OCI-M2 (cell line): ENCODE data around the gene PWWP2B.
"Not testable (repeated sequence)": the region's sequence is repeated elsewhere in the genome, so short reads cannot be mapped to it uniquely, and the experiment has no call there.

Experiments
- DNase-seq: peaks from one replicate; lab custom pipeline; 2025; ENCODE audit not compliant: unreplicated experiment; lab: John Stamatoyannopoulos, UW

PWWP2B gene

DNA sequence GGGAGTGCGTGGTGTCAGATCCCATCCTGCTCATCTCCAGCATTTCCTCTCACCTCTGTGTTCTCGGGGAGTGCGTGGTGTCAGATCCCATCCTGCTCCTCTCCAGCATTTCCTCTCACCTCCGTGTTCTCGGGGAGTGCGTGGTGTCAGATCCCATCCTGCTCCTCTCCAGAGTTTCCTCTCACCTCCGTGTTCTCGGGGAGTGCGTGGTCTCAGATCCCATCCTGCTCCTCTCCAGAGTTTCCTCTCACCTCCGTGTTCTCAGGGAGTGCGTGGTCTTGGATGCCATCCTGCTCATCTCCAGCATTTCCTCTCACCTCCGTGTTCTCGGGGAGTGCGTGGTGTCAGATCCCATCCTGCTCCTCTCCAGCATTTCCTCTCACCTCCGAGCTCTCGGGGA is 18.0 kb upstream of the PWWP2B start:
- DNase-seq: not testable (repeated sequence)

DNA sequence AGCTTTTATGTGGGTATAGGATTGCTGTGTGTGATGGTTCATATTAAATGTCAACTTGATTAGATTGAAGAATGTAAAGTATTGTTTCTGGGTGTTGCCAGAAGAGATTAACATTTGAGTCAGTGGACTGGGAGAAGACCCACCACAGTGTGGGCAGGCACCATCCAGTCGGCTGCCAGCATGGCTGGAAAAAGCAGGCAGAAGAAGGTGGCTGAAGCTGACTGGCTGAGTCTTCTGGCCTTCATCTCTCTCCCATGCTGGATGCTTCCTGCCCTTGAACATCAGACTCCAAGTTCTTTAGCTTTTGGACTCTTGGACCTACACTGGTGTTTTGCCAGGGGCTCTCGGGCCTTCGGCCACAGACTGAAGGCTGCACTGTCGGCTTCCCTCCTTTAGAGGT is 16.0 kb upstream of the PWWP2B start:
- not testable (repeated sequence) for DNase-seq

DNA sequence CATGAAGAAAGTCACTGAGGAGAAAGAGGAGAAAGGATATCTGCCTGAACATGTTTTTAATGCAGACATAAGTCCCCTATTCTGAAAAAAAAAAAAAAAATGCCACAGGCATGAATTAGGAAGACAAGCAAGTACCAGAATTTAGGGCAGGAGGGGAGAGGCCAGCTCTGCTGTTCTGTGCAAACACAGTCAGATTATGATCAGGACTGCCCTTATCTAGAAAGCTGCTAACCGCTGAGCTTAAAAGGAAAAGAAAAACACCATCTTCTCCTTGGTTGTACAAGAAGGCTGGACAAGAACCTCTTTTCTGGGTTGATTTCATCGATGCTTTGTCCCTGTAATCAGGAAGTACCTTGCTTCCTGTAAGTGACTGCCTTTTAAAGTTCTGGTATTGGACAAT is 15.3 kb upstream of the PWWP2B start:
- no peak for DNase-seq

DNA sequence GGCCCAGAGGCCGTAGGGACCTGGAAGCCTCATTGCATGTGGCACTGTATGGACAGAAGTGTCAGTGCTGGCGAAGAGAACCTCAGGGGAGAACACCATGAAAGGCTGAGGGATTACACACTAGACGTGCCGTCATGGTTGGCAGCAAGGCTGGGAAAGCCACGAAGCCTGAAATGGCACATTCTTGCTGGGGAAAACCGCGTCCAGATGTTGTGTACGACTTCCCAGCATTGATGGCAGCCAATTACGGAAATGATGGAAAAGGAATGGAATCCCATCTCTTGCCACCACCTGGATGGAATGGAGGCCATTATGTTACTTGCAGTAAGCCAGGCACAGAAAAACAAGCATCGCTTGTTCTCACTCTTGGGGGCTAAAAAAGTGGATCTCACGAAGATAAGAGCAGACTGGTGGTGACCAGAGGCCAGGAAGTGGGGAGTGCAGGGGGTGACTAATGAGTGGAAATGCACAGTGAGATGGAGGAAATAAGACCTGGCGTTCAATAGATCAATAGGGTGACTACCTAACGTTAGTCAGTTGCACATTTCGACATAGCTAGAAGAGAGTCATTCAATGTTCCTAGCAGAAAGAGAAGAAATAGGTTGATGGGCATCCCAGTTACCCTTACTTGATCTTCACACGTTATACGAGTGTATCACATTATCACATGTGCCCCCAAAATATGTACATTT is 14.6 kb upstream of the PWWP2B start:
- no peak for DNase-seq

DNA sequence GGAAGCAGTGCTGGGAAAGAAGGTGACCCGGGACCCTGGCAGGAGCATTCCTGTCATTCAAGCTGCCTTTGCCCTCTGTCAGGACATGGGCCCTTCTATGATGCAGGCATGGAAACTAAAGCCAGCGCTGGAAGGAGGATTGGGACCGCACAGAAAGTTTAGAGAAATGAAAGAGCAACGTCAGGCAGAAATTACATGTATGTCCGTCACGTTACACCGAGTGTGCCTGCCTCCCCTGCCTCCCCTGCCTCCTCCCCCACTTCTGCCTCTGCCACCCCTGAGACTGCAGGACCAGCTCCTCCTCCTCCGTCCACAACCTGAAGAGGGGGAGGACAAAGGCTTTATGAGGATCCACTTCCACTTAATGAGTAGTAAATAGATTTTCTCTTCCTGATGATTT is 13.9 kb upstream of the PWWP2B start:
- DNase-seq: no peak

DNA sequence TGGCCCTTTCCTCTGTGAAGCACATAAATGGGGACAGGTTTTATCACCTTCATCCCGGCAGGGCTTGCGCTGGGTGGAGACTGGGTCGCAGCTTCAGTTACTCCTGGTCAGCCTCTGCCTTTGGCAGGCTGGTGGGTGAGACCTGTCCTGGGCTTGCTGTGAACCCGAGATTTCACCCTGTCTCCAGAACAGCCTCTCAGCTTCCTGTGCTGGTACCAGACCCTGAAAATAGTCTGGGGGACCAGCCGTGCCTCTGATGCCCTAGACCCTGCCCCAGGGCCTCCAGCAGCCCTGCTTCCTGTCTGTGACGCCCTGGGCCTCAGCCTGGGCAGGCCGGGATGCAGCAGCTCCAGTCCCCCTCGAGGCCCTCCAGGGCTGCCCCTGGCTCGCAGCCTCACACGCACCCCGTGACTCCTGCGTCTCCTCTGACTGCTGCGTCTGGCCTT is 13.2 kb upstream of the PWWP2B start:
- no peak for DNase-seq

DNA sequence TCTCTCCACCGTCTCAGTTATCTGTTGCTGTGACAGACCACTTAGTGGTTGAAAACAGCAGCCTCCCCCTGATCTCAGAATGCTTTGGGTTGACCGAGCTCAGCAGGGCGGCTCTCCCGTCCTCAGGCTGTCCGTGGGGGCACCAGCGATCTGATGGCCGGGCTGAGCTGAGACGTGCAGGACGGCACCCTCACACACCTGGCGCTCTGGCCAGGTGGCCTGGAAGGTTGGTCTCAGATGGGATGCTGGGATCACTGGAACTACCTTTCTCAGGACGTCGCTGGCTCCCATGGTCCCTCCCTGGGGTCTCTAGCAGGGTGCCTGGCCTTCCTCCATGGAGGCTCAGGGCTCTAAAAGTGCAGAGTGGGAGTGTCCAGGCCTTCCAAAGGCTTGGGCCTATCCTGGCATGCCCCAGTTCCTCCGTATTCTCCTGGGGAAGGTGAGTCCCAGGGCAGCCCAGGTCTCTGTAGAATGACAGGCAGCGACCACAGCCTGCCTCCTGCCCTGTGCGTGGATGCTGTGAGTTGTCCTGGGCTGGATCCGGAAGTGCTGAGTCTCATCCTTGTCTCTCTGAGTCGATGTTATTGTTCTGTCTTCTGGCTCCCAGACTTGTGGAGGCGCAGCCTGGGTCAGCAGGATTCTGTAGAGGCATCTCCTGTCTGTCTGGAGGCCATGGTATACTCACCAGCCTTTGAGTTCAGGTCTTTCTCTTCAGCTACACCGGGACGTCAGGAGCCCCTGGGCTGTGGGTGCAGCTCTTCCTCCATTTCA is 12.2 kb upstream of the PWWP2B start:
- DNase-seq: no peak

DNA sequence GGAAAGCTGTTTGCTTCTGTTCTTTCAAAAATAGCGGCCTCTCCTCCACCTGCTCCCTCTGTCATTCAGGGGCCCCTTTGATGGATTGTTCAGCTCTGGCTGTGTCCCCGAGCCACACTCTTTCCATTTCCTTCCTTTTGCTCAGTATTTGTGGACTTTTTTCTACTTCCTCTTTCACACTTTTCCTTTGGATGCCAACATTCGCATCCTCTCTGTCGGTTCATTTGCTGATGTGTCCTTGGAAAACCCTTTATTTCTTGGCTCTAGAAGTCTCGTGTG is 11.7 kb upstream of the PWWP2B start:
- DNase-seq: no peak

DNA sequence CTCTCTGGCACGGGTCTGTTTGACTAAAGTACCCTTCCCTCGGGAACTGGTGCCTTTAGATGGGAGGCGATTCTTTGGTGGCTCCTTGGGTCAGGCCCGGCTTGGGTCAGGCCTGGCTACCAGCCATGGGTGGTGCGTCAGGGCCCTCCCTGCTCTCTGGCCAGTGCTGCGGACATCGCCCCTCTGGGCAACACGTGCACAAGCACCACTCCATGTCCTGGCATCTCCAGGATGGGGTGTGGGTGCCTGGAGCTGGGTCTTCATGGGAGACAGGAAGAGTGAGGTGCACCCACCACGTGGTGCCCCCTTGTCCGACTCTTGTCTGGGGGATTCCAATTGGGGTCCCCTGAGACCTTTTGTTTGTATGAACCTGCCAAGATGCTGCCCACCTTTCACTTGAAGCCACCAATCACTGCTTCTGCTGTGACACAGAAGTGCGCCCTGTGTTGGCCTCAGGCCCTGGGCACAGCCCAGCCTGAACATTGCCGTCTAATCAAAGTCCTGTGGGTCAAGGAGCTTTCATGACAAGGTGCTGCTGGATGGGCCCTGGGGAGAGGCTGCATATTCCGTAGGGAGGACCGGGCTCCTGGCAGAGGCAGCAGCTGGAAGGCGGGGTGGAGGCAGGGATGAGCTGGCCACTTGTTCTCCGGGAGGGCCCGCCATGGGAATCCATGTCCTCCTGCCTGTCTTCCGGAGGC is 11.1 kb upstream of the PWWP2B start:
- DNase-seq: no peak

DNA sequence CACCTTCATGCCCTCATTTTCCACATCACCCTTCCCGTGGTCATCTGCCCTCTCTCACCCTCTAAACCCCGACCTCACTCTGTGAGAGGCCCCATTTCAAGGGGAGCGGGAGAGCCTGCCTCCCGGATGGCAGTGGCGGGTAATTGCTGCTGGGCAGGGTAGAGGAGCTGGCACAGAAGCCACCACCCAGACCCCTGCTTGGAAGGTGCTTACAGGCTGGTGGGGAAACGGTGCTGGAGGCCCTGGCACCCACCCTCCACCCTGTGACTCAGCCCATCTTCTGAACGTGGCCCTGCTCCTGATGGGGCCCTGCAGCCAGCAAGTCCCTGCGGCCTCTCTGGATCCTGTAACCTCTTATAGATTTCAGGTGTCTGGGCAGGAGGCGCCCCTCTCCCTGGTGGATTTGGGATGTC is 10.6 kb upstream of the PWWP2B start:
- DNase-seq: no peak

DNA sequence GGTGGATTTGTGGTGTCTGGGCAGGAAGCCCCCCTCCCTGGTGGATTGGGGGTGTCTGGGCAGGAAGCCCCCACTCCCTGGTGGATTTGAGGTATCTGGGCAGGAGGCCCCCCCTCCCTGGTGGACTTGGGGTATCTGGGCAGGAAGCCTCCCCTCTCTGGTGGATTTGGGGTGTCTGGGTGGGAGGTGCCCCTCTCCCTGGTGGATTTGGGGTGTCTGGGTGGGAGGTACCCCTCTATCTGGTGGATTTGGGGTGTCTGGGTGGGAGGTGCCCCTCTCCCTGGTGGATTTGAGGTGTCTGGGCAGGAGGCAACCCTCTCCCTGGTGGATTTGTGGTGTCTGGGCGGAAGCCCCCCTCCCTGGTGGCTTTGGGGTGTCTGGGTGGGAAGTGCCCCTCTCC is 10.1 kb upstream of the PWWP2B start:
- DNase-seq: not testable (repeated sequence)

DNA sequence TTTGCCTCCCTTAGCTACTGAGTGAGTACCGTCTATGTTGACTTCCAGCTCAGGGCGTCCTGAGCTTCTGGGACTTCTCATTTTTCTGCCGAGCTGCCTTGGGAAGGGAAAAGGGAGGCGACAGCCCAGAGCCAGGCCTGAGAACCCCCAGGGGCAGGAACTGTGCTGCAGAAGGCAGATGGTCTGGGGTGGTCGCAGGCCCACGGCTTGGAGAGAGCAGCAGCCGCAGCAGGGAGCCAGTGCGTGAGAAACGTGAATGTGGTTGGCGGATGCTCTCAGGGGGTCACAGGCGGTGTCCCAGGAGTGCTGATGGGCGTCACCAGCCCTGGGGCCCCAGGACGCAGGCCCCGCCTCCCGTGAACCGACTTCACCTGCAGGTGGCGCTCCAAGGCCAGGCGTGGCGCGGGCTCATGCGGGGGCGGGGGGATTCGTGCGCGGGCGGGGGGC is 9.2 kb upstream of the PWWP2B start:
- no peak for DNase-seq

DNA sequence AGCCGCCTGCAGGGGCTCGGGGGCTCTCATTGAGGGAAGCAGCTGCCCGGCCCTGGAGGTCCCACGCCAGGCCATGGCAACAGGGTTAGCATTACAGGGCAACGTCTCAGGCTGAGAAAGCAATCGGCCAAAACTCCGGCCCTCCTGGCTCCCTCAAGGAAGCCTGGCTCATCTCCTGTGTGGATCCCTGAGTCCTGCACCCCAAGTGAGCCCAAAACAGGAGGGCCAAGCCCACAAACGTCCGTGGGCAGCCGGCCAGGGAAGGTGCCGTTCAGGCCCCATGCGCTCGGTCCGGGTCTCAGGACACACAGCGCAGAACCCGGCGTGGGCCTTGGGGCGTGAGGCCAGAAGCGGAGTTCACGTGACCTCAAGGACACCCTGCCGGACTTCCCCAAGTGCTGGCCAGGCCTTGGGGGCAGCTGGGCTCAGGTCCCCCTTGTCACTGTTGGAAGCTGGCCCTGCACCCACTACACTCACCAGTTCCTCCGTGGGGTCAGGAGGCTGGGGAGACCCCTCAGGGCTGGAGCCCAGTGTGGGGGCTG is 8.0 kb upstream of the PWWP2B start:
- DNase-seq: no peak

DNA sequence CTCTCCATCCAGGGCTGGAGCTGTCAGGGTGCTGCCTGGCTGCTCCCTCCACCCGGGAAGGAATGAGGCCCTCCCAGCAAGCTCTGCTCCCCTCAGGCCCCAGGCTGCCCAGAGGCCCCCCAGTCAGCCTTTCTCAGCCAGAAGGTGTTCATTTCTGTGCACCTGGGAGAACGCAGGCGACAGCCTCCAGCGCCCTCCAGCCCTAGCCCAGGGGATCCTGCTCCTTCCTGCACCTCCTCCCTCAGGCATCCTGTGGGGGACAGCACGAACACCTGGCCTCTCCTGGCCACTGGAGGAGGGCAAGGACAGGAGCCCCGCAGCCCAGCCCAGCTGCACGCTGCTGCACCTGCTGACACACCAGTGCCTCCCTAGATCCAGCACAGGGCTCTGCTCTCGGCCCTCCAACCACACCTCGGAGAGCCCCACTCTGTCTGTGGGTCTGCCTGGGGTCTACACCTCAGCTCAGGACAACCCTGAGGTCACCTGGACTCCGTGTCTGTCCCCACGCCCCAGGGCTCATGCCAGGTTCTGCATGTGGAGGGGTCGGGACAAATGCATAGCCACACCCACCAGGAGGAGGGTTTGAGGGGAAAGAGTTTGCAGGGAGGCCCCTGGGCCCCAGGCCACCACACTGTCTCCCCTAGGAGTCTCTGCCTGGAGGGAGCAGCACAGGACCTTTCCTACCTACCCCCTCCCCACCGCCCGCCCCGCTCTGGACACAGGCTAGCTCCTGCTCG is 7.4 kb upstream of the PWWP2B start:
- no peak for DNase-seq

DNA sequence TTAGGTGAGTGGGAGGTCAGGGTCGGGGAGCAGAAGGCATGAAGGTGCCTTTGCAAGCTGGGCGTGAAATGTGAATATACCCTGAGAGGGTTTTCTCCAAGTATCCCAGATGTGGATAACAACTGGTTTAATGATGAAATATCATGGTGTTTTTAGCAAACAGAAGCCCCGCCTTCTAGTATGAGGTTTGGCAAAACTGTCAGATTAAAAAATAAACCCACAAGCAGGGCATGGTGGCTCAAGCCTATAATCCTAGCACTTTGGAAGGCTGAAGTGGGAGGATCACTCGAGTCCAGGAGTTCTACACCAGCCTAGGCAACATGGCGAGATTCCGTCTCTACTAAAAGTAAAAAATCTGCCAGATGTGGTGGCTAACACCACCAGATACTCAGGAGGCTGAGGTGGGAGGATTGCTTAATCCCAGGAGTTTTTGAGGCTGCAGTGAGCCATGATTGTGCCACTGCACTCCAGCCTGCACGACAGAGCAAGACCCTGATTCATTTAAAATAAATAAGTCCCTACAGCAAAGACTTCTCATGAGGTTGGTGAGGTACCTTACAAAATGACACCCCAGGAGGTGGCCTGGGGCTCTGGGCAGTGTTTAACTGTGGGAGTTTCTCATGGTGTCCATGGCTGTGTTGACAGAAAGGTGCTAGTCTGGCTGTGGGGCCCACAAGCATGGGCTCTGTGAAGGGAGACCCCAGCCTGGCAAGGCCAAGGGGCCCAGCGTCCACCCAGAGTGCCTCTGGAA is 6.7 kb upstream of the PWWP2B start:
- DNase-seq: no peak

DNA sequence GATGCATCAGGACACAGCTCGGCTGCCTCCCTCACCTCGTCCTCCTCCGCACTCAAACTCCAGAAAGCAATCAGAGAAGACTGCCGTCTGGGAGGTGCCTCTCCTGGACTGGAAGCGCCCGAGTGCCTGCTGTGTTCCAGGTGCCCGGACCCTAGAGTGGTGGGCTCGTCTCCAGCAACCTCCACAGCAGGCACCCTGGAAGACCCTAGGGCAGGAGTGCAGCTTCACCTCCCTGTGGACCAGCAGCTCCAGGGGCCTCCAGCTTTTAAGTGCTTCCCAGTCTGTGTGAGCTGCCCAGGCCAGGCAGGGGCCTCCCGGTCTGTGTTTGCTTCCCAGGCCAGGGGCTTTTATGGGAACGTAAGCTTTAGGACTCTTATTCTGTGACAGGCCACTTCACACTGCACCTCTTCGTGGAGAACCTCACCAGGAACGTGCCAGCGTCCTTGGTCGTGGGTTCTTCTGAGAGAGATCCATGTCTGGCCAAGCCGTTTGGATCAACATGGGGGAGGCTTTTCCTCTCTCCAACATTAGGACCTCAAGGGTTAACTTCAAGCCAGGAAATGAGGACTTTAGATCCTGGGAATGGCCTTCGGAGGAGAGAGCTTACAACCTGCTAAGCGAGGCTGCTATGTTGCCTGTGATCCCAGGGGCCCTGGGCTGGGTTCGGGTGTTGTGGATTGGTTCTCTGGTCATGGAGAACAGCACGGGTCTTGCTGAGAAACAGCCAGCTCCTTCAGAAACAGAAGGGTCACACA is 5.9 kb upstream of the PWWP2B start:
- DNase-seq: no peak

DNA sequence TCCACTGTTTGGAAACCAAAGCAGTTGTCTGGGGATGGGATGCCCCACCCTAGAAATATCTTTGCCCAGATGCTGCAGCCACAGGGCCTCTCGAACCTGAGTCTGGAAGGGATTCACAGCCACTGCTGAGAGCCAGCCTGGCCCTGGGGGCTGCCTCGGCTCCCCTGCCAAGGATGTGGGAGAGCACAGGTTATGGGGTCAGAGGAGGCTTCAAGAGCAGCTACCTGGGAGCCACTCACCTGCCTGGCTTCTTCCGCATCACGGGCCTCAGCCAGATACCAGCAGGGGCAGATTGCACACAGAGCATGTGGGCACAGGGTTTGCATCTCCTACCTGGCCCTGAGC is 5.4 kb upstream of the PWWP2B start:
- DNase-seq: no peak

DNA sequence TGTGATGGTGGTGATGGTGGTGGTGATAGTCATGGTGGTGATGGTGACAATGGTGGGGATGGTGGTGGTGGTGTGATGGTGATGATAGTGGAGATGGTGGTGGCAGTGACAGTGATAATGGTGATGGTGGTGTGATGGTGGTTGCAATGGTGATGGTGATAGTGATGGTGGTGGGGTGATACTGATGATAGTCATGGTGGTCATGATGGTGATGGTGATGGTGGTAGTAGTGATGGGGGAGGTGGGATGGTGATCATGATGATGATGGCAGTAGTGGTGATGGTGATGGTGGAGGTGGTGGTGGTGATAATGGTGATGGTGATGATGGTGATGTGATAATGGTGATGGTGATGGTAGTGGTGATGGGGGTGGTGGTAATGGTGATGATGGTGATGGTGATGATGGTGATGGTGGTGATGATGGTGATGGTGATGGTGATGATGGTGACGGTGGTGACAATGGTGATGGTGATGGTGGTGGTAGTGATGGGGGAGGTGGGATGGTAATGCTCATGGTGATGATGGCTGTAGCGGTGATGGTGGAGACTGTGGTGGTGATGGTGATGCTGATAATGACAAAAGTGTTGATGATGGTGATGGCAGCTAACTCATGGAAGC is 4.7 kb upstream of the PWWP2B start:
- no peak for DNase-seq
